ENCODE measurements around the gene KLK14.

GRCh38 chr19:51093101-51093500 is 10.4 kb upstream of the KLK14 start:
- TF ChIP-seq CTCF (IDR thresholded peaks at IDR 0.05; ENCODE audit: control extremely low read depth in 1 of 3, insufficient read depth in 1 of 3, low read depth in 1 of 3, low read length in 3 of 3) (no peak), USF2 (IDR thresholded peaks at IDR 0.05; ENCODE audit: low read length) (no peak)
